ENCODE data around the gene LAGE3. TPM values are rescaled to one million over a fixed set of nuclear protein-coding genes. Genes with fewer than 3 reads are reported as not detected.
A peak's percentile ranks its signal among the peaks of the same experiment; 100 is the strongest.

LAGE3 gene
- total and polyA plus RNA-seq, 2 of the 13 experiments (the other 11 are each of a cell fraction or from before 2014, with no cell fraction given), result 7.6 to 12.7 TPM

DNA sequence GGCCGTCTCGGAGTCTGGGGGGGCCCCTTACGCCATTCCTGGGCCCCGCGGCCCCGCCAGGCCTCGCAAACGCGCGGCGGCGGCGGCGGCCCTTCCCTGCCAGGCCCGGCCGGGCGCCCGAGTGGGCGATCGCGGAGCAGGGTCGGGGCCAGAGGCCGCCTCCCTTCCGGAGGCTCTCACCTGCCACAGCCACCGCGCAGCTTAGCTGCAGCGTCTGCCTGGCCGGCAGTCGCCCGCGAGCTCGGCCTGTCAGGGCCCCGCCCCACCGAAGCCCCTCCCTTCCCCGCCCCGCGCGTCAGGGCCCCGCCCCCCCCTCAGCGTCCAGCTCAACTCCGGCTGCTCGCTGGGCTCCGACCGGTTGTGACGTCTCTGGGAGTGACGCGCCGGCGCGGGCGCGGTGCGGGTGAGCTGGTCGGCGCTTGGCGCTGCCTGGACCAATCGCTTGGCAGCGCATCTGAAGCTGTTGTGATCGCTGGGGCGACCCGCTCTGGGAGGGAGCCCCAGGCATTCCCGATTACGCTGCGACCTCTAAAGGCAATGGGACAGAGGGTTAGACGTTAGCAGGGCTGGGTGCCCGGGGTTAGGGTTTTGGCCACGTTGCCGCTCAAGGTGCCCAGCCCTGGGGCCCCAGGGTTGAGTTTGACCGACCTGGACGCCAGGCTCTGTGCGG is 11.5 kb upstream of the LAGE3 start, which contains the start of gene SLC10A3 (continued):
- TF ChIP-seq, protein P1, sequence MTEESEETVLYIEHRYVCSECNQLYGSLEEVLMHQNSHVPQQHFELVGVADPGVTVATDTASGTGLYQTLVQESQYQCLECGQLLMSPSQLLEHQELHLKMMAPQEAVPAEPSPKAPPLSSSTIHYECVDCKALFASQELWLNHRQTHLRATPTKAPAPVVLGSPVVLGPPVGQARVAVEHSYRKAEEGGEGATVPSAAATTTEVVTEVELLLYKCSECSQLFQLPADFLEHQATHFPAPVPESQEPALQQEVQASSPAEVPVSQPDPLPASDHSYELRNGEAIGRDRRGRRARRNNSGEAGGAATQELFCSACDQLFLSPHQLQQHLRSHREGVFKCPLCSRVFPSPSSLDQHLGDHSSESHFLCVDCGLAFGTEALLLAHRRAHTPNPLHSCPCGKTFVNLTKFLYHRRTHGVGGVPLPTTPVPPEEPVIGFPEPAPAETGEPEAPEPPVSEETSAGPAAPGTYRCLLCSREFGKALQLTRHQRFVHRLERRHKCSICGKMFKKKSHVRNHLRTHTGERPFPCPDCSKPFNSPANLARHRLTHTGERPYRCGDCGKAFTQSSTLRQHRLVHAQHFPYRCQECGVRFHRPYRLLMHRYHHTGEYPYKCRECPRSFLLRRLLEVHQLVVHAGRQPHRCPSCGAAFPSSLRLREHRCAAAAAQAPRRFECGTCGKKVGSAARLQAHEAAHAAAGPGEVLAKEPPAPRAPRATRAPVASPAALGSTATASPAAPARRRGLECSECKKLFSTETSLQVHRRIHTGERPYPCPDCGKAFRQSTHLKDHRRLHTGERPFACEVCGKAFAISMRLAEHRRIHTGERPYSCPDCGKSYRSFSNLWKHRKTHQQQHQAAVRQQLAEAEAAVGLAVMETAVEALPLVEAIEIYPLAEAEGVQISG (CRISPR knock-in tag; IDR thresholded peaks at IDR 0.05), result peak; percentile 48
- peak in 1 of 2 experiments; percentile 70; a peak in 2 of 4 replicates for TF ChIP-seq POLR2A (IDR thresholded peaks at IDR 0.05; ENCODE audit: insufficient read depth in 1 of 2, low read depth in 2 of 2, low read length in 2 of 2)
- no peak for TF ChIP-seq ZNF749 (CRISPR knock-in tag; IDR thresholded peaks at IDR 0.05; ENCODE audit: borderline replicate concordance)
- no peak for TF ChIP-seq MTF1 (CRISPR knock-in tag; IDR thresholded peaks at IDR 0.05)
- TF ChIP-seq TAF1 (CRISPR knock-in tag; IDR thresholded peaks at IDR 0.05), result peak; percentile 69
- no peak for TF ChIP-seq NFKBIZ (CRISPR knock-in tag; IDR thresholded peaks at IDR 0.05)
- TF ChIP-seq, protein P2, sequence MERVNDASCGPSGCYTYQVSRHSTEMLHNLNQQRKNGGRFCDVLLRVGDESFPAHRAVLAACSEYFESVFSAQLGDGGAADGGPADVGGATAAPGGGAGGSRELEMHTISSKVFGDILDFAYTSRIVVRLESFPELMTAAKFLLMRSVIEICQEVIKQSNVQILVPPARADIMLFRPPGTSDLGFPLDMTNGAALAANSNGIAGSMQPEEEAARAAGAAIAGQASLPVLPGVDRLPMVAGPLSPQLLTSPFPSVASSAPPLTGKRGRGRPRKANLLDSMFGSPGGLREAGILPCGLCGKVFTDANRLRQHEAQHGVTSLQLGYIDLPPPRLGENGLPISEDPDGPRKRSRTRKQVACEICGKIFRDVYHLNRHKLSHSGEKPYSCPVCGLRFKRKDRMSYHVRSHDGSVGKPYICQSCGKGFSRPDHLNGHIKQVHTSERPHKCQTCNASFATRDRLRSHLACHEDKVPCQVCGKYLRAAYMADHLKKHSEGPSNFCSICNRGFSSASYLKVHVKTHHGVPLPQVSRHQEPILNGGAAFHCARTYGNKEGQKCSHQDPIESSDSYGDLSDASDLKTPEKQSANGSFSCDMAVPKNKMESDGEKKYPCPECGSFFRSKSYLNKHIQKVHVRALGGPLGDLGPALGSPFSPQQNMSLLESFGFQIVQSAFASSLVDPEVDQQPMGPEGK (CRISPR knock-in tag; IDR thresholded peaks at IDR 0.05), result 0 out of 2 replicates have a peak, but pooled peaks have one; percentile 9
- TF ChIP-seq NFYC (CRISPR knock-in tag; IDR thresholded peaks at IDR 0.05), result peak; percentile 62
- TF ChIP-seq, protein P3, sequence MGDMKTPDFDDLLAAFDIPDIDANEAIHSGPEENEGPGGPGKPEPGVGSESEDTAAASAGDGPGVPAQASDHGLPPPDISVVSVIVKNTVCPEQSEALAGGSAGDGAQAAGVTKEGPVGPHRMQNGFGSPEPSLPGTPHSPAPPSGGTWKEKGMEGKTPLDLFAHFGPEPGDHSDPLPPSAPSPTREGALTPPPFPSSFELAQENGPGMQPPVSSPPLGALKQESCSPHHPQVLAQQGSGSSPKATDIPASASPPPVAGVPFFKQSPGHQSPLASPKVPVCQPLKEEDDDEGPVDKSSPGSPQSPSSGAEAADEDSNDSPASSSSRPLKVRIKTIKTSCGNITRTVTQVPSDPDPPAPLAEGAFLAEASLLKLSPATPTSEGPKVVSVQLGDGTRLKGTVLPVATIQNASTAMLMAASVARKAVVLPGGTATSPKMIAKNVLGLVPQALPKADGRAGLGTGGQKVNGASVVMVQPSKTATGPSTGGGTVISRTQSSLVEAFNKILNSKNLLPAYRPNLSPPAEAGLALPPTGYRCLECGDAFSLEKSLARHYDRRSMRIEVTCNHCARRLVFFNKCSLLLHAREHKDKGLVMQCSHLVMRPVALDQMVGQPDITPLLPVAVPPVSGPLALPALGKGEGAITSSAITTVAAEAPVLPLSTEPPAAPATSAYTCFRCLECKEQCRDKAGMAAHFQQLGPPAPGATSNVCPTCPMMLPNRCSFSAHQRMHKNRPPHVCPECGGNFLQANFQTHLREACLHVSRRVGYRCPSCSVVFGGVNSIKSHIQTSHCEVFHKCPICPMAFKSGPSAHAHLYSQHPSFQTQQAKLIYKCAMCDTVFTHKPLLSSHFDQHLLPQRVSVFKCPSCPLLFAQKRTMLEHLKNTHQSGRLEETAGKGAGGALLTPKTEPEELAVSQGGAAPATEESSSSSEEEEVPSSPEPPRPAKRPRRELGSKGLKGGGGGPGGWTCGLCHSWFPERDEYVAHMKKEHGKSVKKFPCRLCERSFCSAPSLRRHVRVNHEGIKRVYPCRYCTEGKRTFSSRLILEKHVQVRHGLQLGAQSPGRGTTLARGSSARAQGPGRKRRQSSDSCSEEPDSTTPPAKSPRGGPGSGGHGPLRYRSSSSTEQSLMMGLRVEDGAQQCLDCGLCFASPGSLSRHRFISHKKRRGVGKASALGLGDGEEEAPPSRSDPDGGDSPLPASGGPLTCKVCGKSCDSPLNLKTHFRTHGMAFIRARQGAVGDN (CRISPR knock-in tag; IDR thresholded peaks at IDR 0.05), result peak; percentile 51; the same call in 1 of the 2 replicates
- peak; percentile 71 for TF ChIP-seq NFYB (CRISPR knock-in tag; IDR thresholded peaks at IDR 0.05)
- 0 out of 2 replicates have a peak, but pooled peaks have one; percentile 39 for TF ChIP-seq DNMT1 (CRISPR knock-in tag; IDR thresholded peaks at IDR 0.05)
- no peak for TF ChIP-seq SNRNP70 (IDR thresholded peaks at IDR 0.05; ENCODE audit: low read depth, low read length)
- no peak for TF ChIP-seq CC2D1A (CRISPR knock-in tag; IDR thresholded peaks at IDR 0.05)
- no peak for TF ChIP-seq HIVEP1 (CRISPR knock-in tag; IDR thresholded peaks at IDR 0.05)
- peak; percentile 68 for TF ChIP-seq ZFY (CRISPR knock-in tag; IDR thresholded peaks at IDR 0.05)
- TF ChIP-seq GABPA (IDR thresholded peaks at IDR 0.05; ENCODE audit: low read depth, low read length), result no peak
- TF ChIP-seq GABPA (CRISPR knock-in tag; IDR thresholded peaks at IDR 0.05; ENCODE audit: low read depth), result peak; percentile 72
